KMS-11 (cell line): ENCODE results near the gene C4orf50.

Experiments
- H2AFZ ChIP-seq: fragments of 200-600 bp; sonication (generic); 2 replicates; pipeline ENCODE4 v1.6.1; 2016; ENCODE audit warnings: antibody characterized with exemption, mixed run types, low read depth
- H3K27ac ChIP-seq: fragments of 200-600 bp; sonication (generic); 2 replicates; pipeline ENCODE4 v1.6.1; 2016; ENCODE audit warnings: mild to moderate bottlenecking, mixed run types
- H3K27me3 ChIP-seq: fragments of 200-600 bp; sonication (generic); 2 replicates; pipeline ENCODE4 v1.6.1; 2017; ENCODE audit warnings: mild to moderate bottlenecking, low read depth, mixed run types, moderate library complexity; ENCODE audit not compliant: insufficient read depth
- H3K36me3 ChIP-seq: fragments of 200-600 bp; sonication (generic); 2 replicates; pipeline ENCODE4 v1.6.1; 2017; ENCODE audit warnings: mild to moderate bottlenecking, mixed run types; ENCODE audit not compliant: insufficient read depth
- H3K4me1 ChIP-seq: fragments of 200-600 bp; sonication (generic); 2 replicates; pipeline ENCODE4 v1.6.1; 2016; ENCODE audit warnings: mild to moderate bottlenecking, low read depth, mixed run types; ENCODE audit not compliant: poor library complexity, severe bottlenecking
- H3K4me2 ChIP-seq: fragments of 200-600 bp; sonication (generic); 2 replicates; pipeline ENCODE4 v1.7.0; 2016; ENCODE audit warnings: mild to moderate bottlenecking, mixed run types
- H3K4me3 ChIP-seq: fragments of 200-600 bp; sonication (generic); IDR thresholded peaks from 2 replicates; pipeline ENCODE4 v1.6.1; 2017; ENCODE audit warnings: low read depth, low read length, mixed read lengths; ENCODE audit not compliant: insufficient read depth
- H3K79me2 ChIP-seq: fragments of 200-600 bp; sonication (generic); 2 replicates; pipeline ENCODE4 v1.6.1; 2016; ENCODE audit warnings: low read depth, mixed run types; ENCODE audit not compliant: insufficient read depth
- H3K9ac ChIP-seq: fragments of 200-600 bp; sonication (generic); 2 replicates; pipeline ENCODE4 v1.6.1; 2016; ENCODE audit warnings: mild to moderate bottlenecking, mixed run types
- H4K20me1 ChIP-seq: fragments of 200-600 bp; sonication (generic); 2 replicates; pipeline ENCODE4 v1.6.1; 2016; ENCODE audit warnings: mild to moderate bottlenecking, mixed run types; ENCODE audit not compliant: insufficient read depth
- TF ChIP-seq, protein P1 (sequence below): fragments of 200-600 bp; sonication (generic); conservative IDR thresholded peaks from 2 replicates; pipeline ENCODE4 v1.6.1; 2017; ENCODE audit warnings: low read depth, mild to moderate bottlenecking, antibody characterized with exemption, low read length, moderate library complexity, mixed read lengths

C4orf50 gene

DNA sequence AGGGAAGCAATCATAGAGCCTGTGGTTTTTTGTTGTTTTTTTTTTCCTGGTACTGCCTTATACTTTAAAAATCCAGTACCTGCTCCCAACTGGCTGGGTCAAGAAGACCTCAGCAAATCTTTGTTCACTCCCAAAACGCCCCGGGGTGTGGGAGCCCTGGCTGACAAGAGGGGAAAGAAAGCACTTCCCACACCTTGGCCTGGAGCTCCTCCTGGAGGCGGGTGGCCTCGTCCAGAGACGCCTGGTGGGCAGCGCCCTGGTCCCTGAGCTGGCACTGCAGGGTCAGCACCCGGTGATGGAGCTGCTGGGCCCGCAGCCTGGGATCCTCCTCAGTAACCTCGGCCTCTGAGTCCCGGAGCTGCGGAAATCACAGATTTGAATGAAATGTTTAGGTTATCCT lies 38.2 kb downstream of the C4orf50 start:
- Histone ChIP-seq H4K20me1 (no peaks in the 10 kb centered on the region), H2AFZ (no peak overlapping the region), H3K36me3 (no peaks in the 10 kb centered on the region), H3K4me2 (no peak overlapping the region), H3K27me3 (no peaks in the 10 kb centered on the region), H3K4me3 (no peak overlapping the region), H3K27ac (no peak overlapping the region), H3K9ac (no peak overlapping the region), H3K79me2 (no peaks in the 10 kb centered on the region), H3K4me1 (no peaks in the 10 kb centered on the region)
- TF ChIP-seq, protein P1, sequence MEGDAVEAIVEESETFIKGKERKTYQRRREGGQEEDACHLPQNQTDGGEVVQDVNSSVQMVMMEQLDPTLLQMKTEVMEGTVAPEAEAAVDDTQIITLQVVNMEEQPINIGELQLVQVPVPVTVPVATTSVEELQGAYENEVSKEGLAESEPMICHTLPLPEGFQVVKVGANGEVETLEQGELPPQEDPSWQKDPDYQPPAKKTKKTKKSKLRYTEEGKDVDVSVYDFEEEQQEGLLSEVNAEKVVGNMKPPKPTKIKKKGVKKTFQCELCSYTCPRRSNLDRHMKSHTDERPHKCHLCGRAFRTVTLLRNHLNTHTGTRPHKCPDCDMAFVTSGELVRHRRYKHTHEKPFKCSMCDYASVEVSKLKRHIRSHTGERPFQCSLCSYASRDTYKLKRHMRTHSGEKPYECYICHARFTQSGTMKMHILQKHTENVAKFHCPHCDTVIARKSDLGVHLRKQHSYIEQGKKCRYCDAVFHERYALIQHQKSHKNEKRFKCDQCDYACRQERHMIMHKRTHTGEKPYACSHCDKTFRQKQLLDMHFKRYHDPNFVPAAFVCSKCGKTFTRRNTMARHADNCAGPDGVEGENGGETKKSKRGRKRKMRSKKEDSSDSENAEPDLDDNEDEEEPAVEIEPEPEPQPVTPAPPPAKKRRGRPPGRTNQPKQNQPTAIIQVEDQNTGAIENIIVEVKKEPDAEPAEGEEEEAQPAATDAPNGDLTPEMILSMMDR: no peak

DNA sequence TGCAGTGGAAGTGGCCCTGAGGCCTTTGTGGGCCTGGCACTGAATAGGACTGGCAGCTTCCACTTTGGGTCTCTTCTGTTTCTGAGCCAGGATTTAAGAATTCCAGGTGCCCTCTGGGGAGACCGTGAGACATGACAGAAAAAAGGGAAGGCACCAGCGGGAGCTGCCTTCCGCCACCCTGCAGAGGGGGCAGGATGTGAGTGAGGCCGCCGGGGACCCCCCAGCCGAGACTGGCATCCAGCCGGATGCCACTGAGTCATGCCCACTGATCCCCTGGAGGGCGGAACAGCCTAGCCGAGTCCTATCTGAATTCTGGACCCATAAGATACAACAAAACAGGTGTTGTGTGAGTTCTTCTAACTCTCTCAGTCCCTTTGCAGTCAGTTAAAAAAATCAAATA lies 41.3 kb downstream of the C4orf50 start:
- Histone ChIP-seq H3K36me3 (no peaks in the 10 kb centered on the region), H2AFZ (no peak overlapping the region), H3K4me3 (no peak overlapping the region), H3K79me2 (no peaks in the 10 kb centered on the region), H3K9ac (no peak overlapping the region), H3K4me2 (no peak overlapping the region), H3K4me1 (no peaks in the 10 kb centered on the region), H3K27ac (no peak overlapping the region), H4K20me1 (no peaks in the 10 kb centered on the region), H3K27me3 (no peaks in the 10 kb centered on the region)
- TF ChIP-seq, protein P1: no peak

GRCh38 chr4:5976431-5976830 lies 41.8 kb downstream of the C4orf50 start:
- Histone ChIP-seq H3K4me3 (no peak overlapping the region), H3K4me2 (no peak overlapping the region), H3K36me3 (no peaks in the 10 kb centered on the region), H3K27ac (no peak overlapping the region), H4K20me1 (no peaks in the 10 kb centered on the region), H3K79me2 (no peaks in the 10 kb centered on the region), H3K9ac (no peak overlapping the region), H3K4me1 (no peaks in the 10 kb centered on the region), H2AFZ (no peak overlapping the region), H3K27me3 (no peaks in the 10 kb centered on the region)
- TF ChIP-seq, protein P1: no peak

DNA sequence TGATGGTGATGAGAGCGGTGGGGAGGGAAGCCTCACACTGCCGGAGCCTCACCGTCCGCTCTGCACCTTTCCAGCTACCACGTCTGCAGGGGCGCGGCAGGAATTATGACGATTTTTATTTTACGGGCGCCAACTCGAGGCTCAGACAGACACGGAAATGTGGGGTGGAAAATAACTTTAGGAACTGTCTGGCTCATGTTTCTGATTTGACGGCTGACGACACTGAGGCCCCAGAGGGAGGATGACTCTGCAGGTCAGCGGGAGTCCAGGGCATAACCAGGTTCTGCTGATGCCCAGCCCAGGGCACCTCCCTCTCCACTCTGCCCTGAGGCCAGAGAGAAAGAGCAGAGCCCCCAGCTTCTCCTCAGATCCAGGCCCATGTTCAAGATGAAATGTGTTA lies 43.9 kb downstream of the C4orf50 start:
- H3K4me2 ChIP-seq: no peak overlapping the region
- no peaks in the 10 kb centered on the region for H3K4me1 ChIP-seq
- H3K27ac ChIP-seq: no peak overlapping the region
- H3K36me3 ChIP-seq: no peaks in the 10 kb centered on the region
- H3K79me2 ChIP-seq: no peaks in the 10 kb centered on the region
- no peaks in the 10 kb centered on the region for H4K20me1 ChIP-seq
- no peak overlapping the region for H2AFZ ChIP-seq
- H3K9ac ChIP-seq: no peak overlapping the region
- H3K27me3 ChIP-seq: no peaks in the 10 kb centered on the region
- TF ChIP-seq, protein P1: no peak
- no peak overlapping the region for H3K4me3 ChIP-seq
